22Rv1 (cell line): Measurements from ENCODE around the gene THRB.

ENCODE experiments used
- ZFX ChIP-seq: fragments of 450-650 bp; IDR thresholded peaks from 2 replicates; pipeline ENCODE4 v1.6.1; 2017; ENCODE audit warnings: antibody characterized with exemption, borderline replicate concordance
- TF ChIP-seq, protein P1 (sequence below): fragments of 450-650 bp; IDR thresholded peaks from 2 replicates; pipeline ENCODE4 v1.5.1; 2017; ENCODE audit warnings: mild to moderate bottlenecking

- TF ChIP-seq, protein P1, sequence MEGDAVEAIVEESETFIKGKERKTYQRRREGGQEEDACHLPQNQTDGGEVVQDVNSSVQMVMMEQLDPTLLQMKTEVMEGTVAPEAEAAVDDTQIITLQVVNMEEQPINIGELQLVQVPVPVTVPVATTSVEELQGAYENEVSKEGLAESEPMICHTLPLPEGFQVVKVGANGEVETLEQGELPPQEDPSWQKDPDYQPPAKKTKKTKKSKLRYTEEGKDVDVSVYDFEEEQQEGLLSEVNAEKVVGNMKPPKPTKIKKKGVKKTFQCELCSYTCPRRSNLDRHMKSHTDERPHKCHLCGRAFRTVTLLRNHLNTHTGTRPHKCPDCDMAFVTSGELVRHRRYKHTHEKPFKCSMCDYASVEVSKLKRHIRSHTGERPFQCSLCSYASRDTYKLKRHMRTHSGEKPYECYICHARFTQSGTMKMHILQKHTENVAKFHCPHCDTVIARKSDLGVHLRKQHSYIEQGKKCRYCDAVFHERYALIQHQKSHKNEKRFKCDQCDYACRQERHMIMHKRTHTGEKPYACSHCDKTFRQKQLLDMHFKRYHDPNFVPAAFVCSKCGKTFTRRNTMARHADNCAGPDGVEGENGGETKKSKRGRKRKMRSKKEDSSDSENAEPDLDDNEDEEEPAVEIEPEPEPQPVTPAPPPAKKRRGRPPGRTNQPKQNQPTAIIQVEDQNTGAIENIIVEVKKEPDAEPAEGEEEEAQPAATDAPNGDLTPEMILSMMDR, result peak; percentile 84
- TF ChIP-seq ZFX, result no peak
These were observed 256.5 kb downstream of the THRB start for GRCh38 chr3:24237971-24238706.
